GM12892 (cell line): ENCODE results near the gene ANKRD60. TPM values are rescaled to one million over a fixed set of nuclear protein-coding genes. Genes with fewer than 3 reads are reported as not detected.

Experiments
- DNase-seq: peaks from one replicate; pipeline ENCODE4 v3.0.0; 2011; ENCODE audit not compliant: insufficient read length
- FAIRE-seq: peaks from 2 replicates; lab custom pipeline; 2011; peaks lifted over from hg19 to GRCh38; lab: Jason Lieb, UNC
- POLR2A ChIP-seq: IDR thresholded peaks from 2 replicates; pipeline ENCODE4 v1.6.1; 2011; ENCODE audit warnings: low read depth, low read length, control low read depth
- POLR2AphosphoS5 ChIP-seq: IDR thresholded peaks from 2 replicates; pipeline ENCODE4 v1.6.1; 2011; ENCODE audit warnings: low read depth, low read length, control low read depth
- TAF1 ChIP-seq: IDR thresholded peaks from 2 replicates; pipeline ENCODE4 v1.6.1; 2011; ENCODE audit warnings: low read depth, mild to moderate bottlenecking, control low read depth, low read length, borderline replicate concordance
- polyA plus RNA-seq: library from polyadenylated mRNA; unstranded; fragments of >200 nt; gene quantifications from one replicate; pipeline ENCODE4 v1.2.1, GENCODE V29; 2012; ENCODE audit warnings: missing spikeins, inconsistent platforms; ENCODE audit not compliant: missing spikeins

The ANKRD60 gene, protein sequence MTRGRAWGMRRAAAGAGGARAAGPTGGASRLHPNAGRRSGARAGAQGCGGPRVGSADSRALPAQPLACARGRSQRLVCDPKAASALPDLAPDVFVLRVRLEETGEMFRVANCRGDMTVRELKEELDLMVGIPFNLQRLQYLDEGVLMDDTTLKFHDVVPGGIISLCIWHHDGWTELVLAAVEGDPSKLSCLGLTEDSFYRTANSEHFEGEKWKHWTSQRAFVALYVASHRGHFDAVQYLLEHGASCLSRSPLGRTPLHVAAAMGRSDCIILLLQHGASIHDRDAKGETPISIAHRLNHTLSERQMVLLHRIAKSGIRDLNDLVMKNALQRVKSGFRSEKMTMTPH
- polyA plus RNA-seq = not detected

GRCh38 chr20:58228484-58229197 lies at the start of gene ANKRD60:
ANKRD60 (minus strand) TSS chr20:58228653; CDS start chr20:58228653, 0 bp downstream.
- no peak for TF ChIP-seq POLR2A
- TF ChIP-seq TAF1 = no peak
- TF ChIP-seq POLR2AphosphoS5 = no peak
- no peak for FAIRE-seq
- no peak for DNase-seq

- TF ChIP-seq POLR2AphosphoS5 = no peak
- TF ChIP-seq POLR2A = no peak
- TF ChIP-seq TAF1 = no peak
- FAIRE-seq = no peak
- DNase-seq = no peak
Measured at GRCh38 chr20:58277578-58278472, 49.4 kb upstream of the ANKRD60 start.

- DNase-seq (no peak), FAIRE-seq (no peak)
- TF ChIP-seq POLR2A (no peak), TAF1 (no peak), POLR2AphosphoS5 (no peak)
Measured at GRCh38 chr20:58277107-58277506, 48.7 kb upstream of the ANKRD60 start.

- no peak for TF ChIP-seq TAF1
- TF ChIP-seq POLR2AphosphoS5 = no peak
- TF ChIP-seq POLR2A = no peak
- no peak for FAIRE-seq
- no peak for DNase-seq
Measured at GRCh38 chr20:58274384-58274783, 45.9 kb upstream of the ANKRD60 start.

DNA sequence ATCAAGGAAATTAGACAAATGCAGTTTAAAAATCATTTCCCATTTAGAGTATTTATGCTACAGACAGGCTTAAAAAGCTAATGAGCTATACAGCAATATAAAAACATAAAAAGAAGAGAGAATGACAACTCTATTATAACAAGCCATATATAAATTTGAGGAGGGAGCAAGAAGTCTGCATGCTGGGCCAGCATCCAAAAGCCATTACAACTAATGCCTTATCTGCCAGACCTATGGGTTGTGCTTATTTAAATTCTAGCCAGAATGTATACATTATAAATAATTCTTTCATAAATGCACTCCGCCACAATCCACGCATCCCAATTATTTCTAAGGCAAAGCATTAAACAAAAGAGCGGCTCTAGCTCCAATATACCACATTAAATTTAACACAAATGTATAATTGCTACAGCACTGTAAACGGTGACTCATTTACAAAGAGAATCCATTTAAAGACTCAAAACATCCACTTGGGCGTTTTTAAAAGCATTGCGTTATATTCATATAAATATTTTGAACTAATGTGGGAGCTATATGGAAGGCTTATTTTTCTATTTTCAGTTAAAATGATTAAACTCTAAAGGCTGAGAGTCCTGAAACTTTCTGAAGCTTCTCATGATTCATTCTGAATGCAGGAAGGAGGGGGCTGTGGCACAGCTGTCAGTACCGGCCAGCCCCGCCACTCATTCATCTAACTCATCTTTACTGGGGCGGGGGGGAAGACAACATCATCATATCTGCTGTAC lies 43.3 kb upstream of the ANKRD60 start:
- no peak for FAIRE-seq
- DNase-seq = no peak
- TF ChIP-seq POLR2A = no peak
- no peak for TF ChIP-seq TAF1
- TF ChIP-seq POLR2AphosphoS5 = no peak

- TF ChIP-seq POLR2A (no peak), TAF1 (no peak), POLR2AphosphoS5 (no peak)
- FAIRE-seq (no peak), DNase-seq (no peak)
Measured at GRCh38 chr20:58268936-58269619, 40.6 kb upstream of the ANKRD60 start.

DNA sequence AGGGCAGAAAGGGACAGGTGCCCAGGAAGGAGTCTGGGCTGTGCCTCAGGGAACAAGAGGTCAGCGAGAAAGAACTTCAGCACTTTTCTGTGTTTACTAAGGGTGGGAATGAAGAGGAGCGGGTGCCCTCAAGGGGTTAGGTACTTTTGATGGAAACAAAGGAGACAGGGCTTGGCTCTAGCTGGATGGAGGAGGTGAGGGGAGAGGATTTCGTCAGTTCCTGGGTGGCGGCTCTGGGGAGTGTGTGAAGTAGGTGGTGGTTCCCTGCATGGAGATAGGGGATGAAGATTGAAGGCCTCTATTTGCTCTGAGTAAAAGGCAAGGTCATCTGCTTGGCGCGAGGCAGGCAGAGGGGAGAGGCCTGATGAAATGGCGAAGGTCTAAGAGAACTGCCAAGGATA lies 40.0 kb upstream of the ANKRD60 start:
- DNase-seq (no peak), FAIRE-seq (no peak)
- TF ChIP-seq TAF1 (no peak), POLR2A (no peak), POLR2AphosphoS5 (no peak)

DNA sequence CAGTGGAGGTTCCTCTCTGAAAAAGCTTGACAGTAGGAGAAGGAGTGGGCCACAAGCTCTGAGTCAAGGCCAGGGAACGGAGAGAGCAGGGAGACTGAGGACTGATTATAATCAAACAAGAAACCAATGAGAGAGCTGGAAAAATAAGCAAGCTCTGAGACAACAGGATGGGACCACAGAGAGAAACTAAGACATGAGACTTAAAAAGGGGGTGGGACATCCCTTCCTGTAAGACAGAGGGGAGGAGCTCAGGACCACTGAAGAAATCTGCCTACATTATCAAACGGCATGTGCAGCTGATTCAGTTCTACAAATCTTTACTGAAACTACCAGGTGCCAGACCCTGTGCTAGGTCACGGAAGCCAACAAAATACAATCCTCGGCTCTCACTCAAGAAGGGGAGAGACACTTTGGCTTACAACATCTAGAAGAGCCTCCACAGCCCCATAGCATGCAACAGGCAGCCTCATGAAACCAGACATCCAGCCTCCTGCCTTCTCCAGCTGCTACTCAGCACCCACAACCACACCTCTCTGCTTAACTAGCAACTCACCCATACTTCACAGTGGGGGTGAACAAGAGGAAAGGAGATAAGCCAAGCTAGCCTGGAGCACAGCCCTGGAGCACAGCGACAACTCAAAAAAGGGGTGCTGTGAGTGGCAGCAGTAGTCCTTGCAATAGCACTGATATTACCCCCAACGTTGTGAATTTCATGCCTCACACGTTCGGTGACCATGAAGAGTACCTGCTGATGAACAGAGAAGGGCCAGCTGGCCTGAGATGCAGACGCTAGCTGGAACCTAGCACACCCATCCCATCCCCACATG lies 39.1 kb upstream of the ANKRD60 start:
- TF ChIP-seq POLR2AphosphoS5 = no peak
- no peak for TF ChIP-seq TAF1
- TF ChIP-seq POLR2A = no peak
- no peak for FAIRE-seq
- DNase-seq = no peak

DNA sequence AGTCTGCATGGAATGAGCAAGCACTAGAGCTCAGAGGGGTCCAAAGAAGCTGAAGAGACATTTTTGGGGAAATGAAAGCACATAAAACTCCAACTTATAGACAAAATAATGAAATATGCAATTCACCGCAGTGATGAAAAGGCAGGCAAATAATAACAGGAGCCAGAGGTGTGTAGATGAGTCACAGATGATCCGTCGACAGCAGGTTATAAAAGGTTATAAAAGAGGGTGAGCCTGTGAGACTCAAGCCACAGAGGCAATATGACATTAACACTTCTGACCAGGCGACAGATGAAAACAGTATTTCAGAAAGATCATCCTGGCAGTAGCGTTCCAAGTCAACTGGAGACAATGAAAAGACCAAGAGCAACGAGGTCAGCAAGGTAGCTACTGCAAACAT lies 35.8 kb upstream of the ANKRD60 start:
- DNase-seq (no peak), FAIRE-seq (no peak)
- TF ChIP-seq POLR2A (no peak), TAF1 (no peak), POLR2AphosphoS5 (no peak)

GRCh38 chr20:58261660-58262059 lies 33.2 kb upstream of the ANKRD60 start:
- no peak for FAIRE-seq
- DNase-seq = no peak
- TF ChIP-seq POLR2A (no peak), POLR2AphosphoS5 (no peak), TAF1 (no peak)
